SK-N-SH (cell line): ENCODE results near the gene MAPK8IP3. TPM values are rescaled to one million over a fixed set of nuclear protein-coding genes. Genes with fewer than 3 reads are reported as not detected.

Experiments used
- CTCF ChIA-PET: fragments of 300-600, 350-600 bp; formaldehyde crosslinking; extraction: SDS; loops from one replicate; lab custom pipeline; 2021; lab: Yijun Ruan, JAX
- POLR2A ChIA-PET: fragments of 350-600 bp; sonication (Branson Sonifier 250); formaldehyde crosslinking; extraction: SDS; loops from one replicate; lab custom pipeline; 2020; ENCODE audit warnings: antibody characterized with exemption, inconsistent platforms; lab: Yijun Ruan, JAX
- DNase-seq: peaks from one replicate; pipeline ENCODE4 v3.0.0; 2012
- H2AFZ ChIP-seq: fragments of 200-600 bp; sonication (generic); 2 replicates; pipeline ENCODE4 v1.8.1; 2016; ENCODE audit warnings: antibody characterized with exemption, mild to moderate bottlenecking, low read depth
- H3F3A ChIP-seq: fragments of 200-600 bp; sonication (generic); replicated peaks from 2 replicates; pipeline ENCODE3; 2016; ENCODE audit warnings: antibody characterized with exemption, mild to moderate bottlenecking; ENCODE audit not compliant: insufficient read depth
- H3K27ac ChIP-seq, 2 experiments: fragments of 200-500 bp in 1 of 2; fragments of 200-600 bp in 1 of 2; sonication (Bioruptor generic) in 1 of 2; sonication (generic), shearing (Covaris generic) in 1 of 2; 2 replicates each; pipeline versions ENCODE4 v1.5.1 to v1.6.1; 2014 to 2016; ENCODE audit warnings: low read depth in 2 of 2, inconsistent platforms in 1 of 2, low read length in 1 of 2, mild to moderate bottlenecking in 1 of 2, mixed read lengths in 1 of 2
- H3K27me3 ChIP-seq: fragments of 200-600 bp; sonication (generic), shearing (Covaris generic); 2 replicates; pipeline ENCODE4 v1.6.1; 2016; ENCODE audit warnings: mixed run types; ENCODE audit not compliant: insufficient read depth
- H3K36me3 ChIP-seq, 2 experiments: fragments of 200-500 bp in 1 of 2; fragments of 200-600 bp in 1 of 2; sonication (Bioruptor generic) in 1 of 2; sonication (generic) in 1 of 2; replicated peaks in 1 of 2; 2 replicates each; pipeline versions ENCODE3 to v1.5.1; 2014 to 2016; ENCODE audit warnings: low read length in 1 of 2, mild to moderate bottlenecking in 1 of 2; ENCODE audit not compliant: insufficient read depth in 2 of 2, control insufficient read depth in 1 of 2
- H3K4me1 ChIP-seq, 2 experiments: fragments of 200-500 bp in 1 of 2; fragments of 200-600 bp in 1 of 2; sonication (Bioruptor generic) in 1 of 2; sonication (generic), shearing (Covaris generic) in 1 of 2; 2 replicates each; pipeline versions ENCODE4 v1.5.1 to v1.6.1; 2014 to 2016; ENCODE audit warnings: low read depth in 1 of 2, low read length in 1 of 2, mixed run types in 1 of 2; ENCODE audit not compliant: insufficient read depth in 2 of 2, control insufficient read depth in 1 of 2
- H3K4me2 ChIP-seq: fragments of 200-600 bp; sonication (generic), shearing (Covaris generic); 2 replicates; pipeline ENCODE4 v1.6.1; 2017; ENCODE audit warnings: mixed run types
- H3K4me3 ChIP-seq, 2 experiments: fragments of 200-500 bp in 1 of 2; fragments of 200-600 bp in 1 of 2; sonication (Bioruptor generic) in 1 of 2; sonication (generic), shearing (Covaris generic) in 1 of 2; 2 replicates each; pipeline versions ENCODE4 v1.5.1 to v1.8.1; 2014 to 2016; ENCODE audit warnings: low read depth in 2 of 2, inconsistent platforms in 1 of 2, low read length in 1 of 2, mild to moderate bottlenecking in 1 of 2, mixed read lengths in 1 of 2, moderate library complexity in 1 of 2
- H3K79me2 ChIP-seq: fragments of 200-600 bp; sonication (generic); 2 replicates; pipeline ENCODE4 v1.8.1; 2017; ENCODE audit warnings: mild to moderate bottlenecking; ENCODE audit not compliant: insufficient read depth
- H3K9ac ChIP-seq: fragments of 200-600 bp; sonication (generic); 2 replicates; pipeline ENCODE4 v1.6.1; 2017; ENCODE audit warnings: mixed run types
- H3K9me2 ChIP-seq: fragments of 200-600 bp; sonication (generic); 2 replicates; pipeline ENCODE4 v1.6.1; 2017; ENCODE audit warnings: mixed run types
- H3K9me3 ChIP-seq: fragments of 200-600 bp; sonication (generic); 2 replicates; pipeline ENCODE4 v1.6.1; 2017; ENCODE audit warnings: mixed run types, mild to moderate bottlenecking, moderate library complexity
- H4K20me1 ChIP-seq: fragments of 200-600 bp; sonication (generic); 2 replicates; pipeline ENCODE4 v1.6.1; 2017; ENCODE audit warnings: mild to moderate bottlenecking, mixed run types; ENCODE audit not compliant: insufficient read depth
- CHD2 ChIP-seq: fragments of 150-350 bp; IDR thresholded peaks from 2 replicates; pipeline ENCODE4 v1.6.1; 2018; ENCODE audit warnings: low read length; ENCODE audit not compliant: partially characterized antibody
- CTCF ChIP-seq: fragments of 200-600 bp; sonication (generic); IDR thresholded peaks from 2 replicates; pipeline ENCODE4 v1.6.1; 2017; ENCODE audit warnings: antibody characterized with exemption, mild to moderate bottlenecking, moderate library complexity
- ELF1 ChIP-seq: IDR thresholded peaks from 2 replicates; pipeline ENCODE4 v1.4.0; 2012
- EZH2phosphoT487 ChIP-seq: fragments of 200-600 bp; sonication (generic); IDR thresholded peaks from 2 replicates; pipeline ENCODE4 v1.6.1; 2017; ENCODE audit warnings: low read depth, mixed run types, mild to moderate bottlenecking, antibody characterized with exemption, moderate library complexity, borderline replicate concordance
- FOXJ3 ChIP-seq: sonication (generic); formaldehyde crosslinking; IDR thresholded peaks from 2 replicates; pipeline ENCODE4 v1.5.1; 2020; ENCODE audit warnings: mild to moderate bottlenecking, missing genetic modification reagents
- FOXM1 ChIP-seq: IDR thresholded peaks from 2 replicates; pipeline ENCODE4 v1.4.0; 2012; ENCODE audit warnings: low read depth, mild to moderate bottlenecking
- GABPA ChIP-seq: IDR thresholded peaks from 2 replicates; pipeline ENCODE4 v1.4.0; 2012; ENCODE audit warnings: low read depth, mild to moderate bottlenecking
- IRF3 ChIP-seq: fragments of 150-350 bp; IDR thresholded peaks from 2 replicates; pipeline ENCODE4 v1.6.1; 2016; ENCODE audit warnings: mild to moderate bottlenecking, low read depth, low read length
- JUND ChIP-seq: IDR thresholded peaks from 2 replicates; pipeline ENCODE4 v1.4.0; 2012
- NRF1 ChIP-seq: IDR thresholded peaks from 2 replicates; pipeline ENCODE4 v1.6.1; 2012; ENCODE audit warnings: low read depth, mild to moderate bottlenecking, low read length
- RXRA ChIP-seq: IDR thresholded peaks from 2 replicates; pipeline ENCODE4 v1.4.0; 2012; ENCODE audit warnings: low read depth, mild to moderate bottlenecking, borderline replicate concordance
- SIN3A ChIP-seq: IDR thresholded peaks from 2 replicates; pipeline ENCODE4 v1.6.1; 2012; ENCODE audit warnings: low read depth, mild to moderate bottlenecking, low read length, moderate library complexity, borderline replicate concordance
- TAF1 ChIP-seq: IDR thresholded peaks from 2 replicates; pipeline ENCODE4 v1.6.1; 2012; ENCODE audit warnings: low read depth, mild to moderate bottlenecking, low read length, moderate library complexity, borderline replicate concordance
- TCF12 ChIP-seq: IDR thresholded peaks from 2 replicates; pipeline ENCODE4 v1.4.0; 2012
- USF1 ChIP-seq: IDR thresholded peaks from 2 replicates; pipeline ENCODE4 v1.4.0; 2012; ENCODE audit warnings: low read depth, borderline replicate concordance
- YY1 ChIP-seq: IDR thresholded peaks from 2 replicates; pipeline ENCODE4 v1.4.0; 2012; ENCODE audit warnings: low read depth, mild to moderate bottlenecking
- WGBS: methylation state at CpG from one replicate; pipeline ENCODE4 v1.1.6; 2017; ENCODE audit warnings: low lambda C conversion rate; 5-methylcytosine and 5-hydroxymethylcytosine counted together
- polyA plus RNA-seq, 3 experiments: library from polyadenylated mRNA; depleted of rRNA; stranded (reverse); fragments of >200 nt; gene quantifications; 2 replicates each; pipeline ENCODE4 v1.2.3, GENCODE V29; 2012
- TF ChIP-seq, protein P1 (sequence below): IDR thresholded peaks from 2 replicates; pipeline ENCODE4 v1.4.0; 2012; ENCODE audit warnings: low read depth
- TF ChIP-seq, protein P2 (sequence below): IDR thresholded peaks from 2 replicates; pipeline ENCODE4 v1.6.1; 2012; ENCODE audit warnings: mild to moderate bottlenecking, low read depth, low read length, moderate library complexity
- TF ChIP-seq, protein P3 (sequence below): IDR thresholded peaks from 2 replicates; pipeline ENCODE4; 2012
- TF ChIP-seq, protein P4 (sequence below): fragments of 150-350 bp; IDR thresholded peaks from 2 replicates; pipeline ENCODE4 v1.6.1; 2017; ENCODE audit warnings: antibody characterized with exemption, low read length, low read depth, borderline replicate concordance

The MAPK8IP3 gene
- polyA plus RNA-seq, 1 of the 3 experiments (the other 2 are of a cell fraction) = 57.3 TPM

GRCh38 chr16:1754204-1754603, 48.2 kb downstream of the MAPK8IP3 start:
- DNase-seq = no peak
- CTCF ChIA-PET = interaction anchor here (1.2 kb wide), 1 partner anchor 11 kb away, joined by 3 read pairs; no protein-coding TSS in a partner anchor
- Histone ChIP-seq H3K36me3 (peaks cover 0 to 27% of the 10 kb centered on the region in 2 experiments), H3K9me3 (no peaks in the 10 kb centered on the region), H3F3A (no peaks in the 10 kb centered on the region), H3K79me2 (no peaks in the 10 kb centered on the region; the same call in 1 of the 2 replicates), H3K4me1 (no peaks in the 10 kb centered on the region), H3K27me3 (no peaks in the 10 kb centered on the region), H3K4me3 (no peak overlapping the region), H2AFZ (no peak overlapping the region), H3K27ac (no peak overlapping the region), H3K4me2 (no peak overlapping the region), H3K9ac (no peak overlapping the region), H3K9me2 (no peaks in the 10 kb centered on the region), H4K20me1 (no peaks in the 10 kb centered on the region)
- POLR2A ChIA-PET = no interaction called here
- 95% methylated on average over 10 of the region's 12 CpGs for WGBS
- TF ChIP-seq TCF12 = no peak
- no peak for TF ChIP-seq FOXM1
- TF ChIP-seq FOXJ3 (CRISPR knock-in tag) = no peak
- no peak for TF ChIP-seq SIN3A
- TF ChIP-seq, protein P1, sequence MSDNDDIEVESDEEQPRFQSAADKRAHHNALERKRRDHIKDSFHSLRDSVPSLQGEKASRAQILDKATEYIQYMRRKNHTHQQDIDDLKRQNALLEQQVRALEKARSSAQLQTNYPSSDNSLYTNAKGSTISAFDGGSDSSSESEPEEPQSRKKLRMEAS = no peak
- no peak for TF ChIP-seq CTCF
- no peak for TF ChIP-seq GABPA
- TF ChIP-seq EZH2phosphoT487 = no peak
- no peak for TF ChIP-seq ELF1
- no peak for TF ChIP-seq CHD2
- TF ChIP-seq RXRA = no peak
- TF ChIP-seq JUND = no peak
- TF ChIP-seq, protein P2, sequence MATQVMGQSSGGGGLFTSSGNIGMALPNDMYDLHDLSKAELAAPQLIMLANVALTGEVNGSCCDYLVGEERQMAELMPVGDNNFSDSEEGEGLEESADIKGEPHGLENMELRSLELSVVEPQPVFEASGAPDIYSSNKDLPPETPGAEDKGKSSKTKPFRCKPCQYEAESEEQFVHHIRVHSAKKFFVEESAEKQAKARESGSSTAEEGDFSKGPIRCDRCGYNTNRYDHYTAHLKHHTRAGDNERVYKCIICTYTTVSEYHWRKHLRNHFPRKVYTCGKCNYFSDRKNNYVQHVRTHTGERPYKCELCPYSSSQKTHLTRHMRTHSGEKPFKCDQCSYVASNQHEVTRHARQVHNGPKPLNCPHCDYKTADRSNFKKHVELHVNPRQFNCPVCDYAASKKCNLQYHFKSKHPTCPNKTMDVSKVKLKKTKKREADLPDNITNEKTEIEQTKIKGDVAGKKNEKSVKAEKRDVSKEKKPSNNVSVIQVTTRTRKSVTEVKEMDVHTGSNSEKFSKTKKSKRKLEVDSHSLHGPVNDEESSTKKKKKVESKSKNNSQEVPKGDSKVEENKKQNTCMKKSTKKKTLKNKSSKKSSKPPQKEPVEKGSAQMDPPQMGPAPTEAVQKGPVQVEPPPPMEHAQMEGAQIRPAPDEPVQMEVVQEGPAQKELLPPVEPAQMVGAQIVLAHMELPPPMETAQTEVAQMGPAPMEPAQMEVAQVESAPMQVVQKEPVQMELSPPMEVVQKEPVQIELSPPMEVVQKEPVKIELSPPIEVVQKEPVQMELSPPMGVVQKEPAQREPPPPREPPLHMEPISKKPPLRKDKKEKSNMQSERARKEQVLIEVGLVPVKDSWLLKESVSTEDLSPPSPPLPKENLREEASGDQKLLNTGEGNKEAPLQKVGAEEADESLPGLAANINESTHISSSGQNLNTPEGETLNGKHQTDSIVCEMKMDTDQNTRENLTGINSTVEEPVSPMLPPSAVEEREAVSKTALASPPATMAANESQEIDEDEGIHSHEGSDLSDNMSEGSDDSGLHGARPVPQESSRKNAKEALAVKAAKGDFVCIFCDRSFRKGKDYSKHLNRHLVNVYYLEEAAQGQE = no peak
- TF ChIP-seq USF1 = no peak
- TF ChIP-seq NRF1 = no peak
- TF ChIP-seq YY1 = no peak
- TF ChIP-seq, protein P3, sequence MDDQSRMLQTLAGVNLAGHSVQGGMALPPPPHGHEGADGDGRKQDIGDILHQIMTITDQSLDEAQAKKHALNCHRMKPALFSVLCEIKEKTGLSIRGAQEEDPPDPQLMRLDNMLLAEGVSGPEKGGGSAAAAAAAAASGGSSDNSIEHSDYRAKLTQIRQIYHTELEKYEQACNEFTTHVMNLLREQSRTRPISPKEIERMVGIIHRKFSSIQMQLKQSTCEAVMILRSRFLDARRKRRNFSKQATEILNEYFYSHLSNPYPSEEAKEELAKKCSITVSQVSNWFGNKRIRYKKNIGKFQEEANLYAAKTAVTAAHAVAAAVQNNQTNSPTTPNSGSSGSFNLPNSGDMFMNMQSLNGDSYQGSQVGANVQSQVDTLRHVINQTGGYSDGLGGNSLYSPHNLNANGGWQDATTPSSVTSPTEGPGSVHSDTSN = no peak
- TF ChIP-seq IRF3 = no peak
- TF ChIP-seq, protein P4, sequence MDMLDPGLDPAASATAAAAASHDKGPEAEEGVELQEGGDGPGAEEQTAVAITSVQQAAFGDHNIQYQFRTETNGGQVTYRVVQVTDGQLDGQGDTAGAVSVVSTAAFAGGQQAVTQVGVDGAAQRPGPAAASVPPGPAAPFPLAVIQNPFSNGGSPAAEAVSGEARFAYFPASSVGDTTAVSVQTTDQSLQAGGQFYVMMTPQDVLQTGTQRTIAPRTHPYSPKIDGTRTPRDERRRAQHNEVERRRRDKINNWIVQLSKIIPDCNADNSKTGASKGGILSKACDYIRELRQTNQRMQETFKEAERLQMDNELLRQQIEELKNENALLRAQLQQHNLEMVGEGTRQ = no peak
- no peak for TF ChIP-seq TAF1
